ENCODE measurements around the gene RFC5.

The RFC5 gene

DNA sequence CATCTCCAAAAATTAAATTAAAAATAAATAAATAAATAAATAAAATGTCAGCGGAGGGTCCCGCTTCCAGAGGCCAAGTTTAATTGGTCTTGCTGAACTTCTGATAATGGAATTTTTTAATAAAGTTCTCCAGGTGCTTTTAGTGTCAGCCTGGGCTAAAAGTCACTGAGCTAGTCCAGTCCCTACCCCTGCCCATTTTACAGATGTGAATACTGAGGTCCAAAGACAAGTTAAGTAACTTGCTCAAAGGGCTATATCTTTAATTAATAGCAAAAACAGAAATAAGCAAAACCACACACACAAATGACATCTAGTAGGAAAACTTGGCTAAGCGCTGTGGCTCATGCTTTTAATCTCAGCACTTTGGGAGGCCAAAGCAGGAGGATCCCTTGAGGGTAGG lies 5.6 kb upstream of the RFC5 start:
- no peak for TF ChIP-seq GABPA (IDR thresholded peaks at IDR 0.05; ENCODE audit: low read depth)
- no peak for TF ChIP-seq SPI1 (IDR thresholded peaks at IDR 0.05; ENCODE audit: borderline replicate concordance, low read depth)
- no peak for TF ChIP-seq POLR2AphosphoS5 (IDR thresholded peaks at IDR 0.05; ENCODE audit: low read depth)
- TF ChIP-seq, protein P1, sequence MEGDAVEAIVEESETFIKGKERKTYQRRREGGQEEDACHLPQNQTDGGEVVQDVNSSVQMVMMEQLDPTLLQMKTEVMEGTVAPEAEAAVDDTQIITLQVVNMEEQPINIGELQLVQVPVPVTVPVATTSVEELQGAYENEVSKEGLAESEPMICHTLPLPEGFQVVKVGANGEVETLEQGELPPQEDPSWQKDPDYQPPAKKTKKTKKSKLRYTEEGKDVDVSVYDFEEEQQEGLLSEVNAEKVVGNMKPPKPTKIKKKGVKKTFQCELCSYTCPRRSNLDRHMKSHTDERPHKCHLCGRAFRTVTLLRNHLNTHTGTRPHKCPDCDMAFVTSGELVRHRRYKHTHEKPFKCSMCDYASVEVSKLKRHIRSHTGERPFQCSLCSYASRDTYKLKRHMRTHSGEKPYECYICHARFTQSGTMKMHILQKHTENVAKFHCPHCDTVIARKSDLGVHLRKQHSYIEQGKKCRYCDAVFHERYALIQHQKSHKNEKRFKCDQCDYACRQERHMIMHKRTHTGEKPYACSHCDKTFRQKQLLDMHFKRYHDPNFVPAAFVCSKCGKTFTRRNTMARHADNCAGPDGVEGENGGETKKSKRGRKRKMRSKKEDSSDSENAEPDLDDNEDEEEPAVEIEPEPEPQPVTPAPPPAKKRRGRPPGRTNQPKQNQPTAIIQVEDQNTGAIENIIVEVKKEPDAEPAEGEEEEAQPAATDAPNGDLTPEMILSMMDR (IDR thresholded peaks at IDR 0.05; ENCODE audit: insufficient read depth, low read length): no peak
- TF ChIP-seq, protein P2, sequence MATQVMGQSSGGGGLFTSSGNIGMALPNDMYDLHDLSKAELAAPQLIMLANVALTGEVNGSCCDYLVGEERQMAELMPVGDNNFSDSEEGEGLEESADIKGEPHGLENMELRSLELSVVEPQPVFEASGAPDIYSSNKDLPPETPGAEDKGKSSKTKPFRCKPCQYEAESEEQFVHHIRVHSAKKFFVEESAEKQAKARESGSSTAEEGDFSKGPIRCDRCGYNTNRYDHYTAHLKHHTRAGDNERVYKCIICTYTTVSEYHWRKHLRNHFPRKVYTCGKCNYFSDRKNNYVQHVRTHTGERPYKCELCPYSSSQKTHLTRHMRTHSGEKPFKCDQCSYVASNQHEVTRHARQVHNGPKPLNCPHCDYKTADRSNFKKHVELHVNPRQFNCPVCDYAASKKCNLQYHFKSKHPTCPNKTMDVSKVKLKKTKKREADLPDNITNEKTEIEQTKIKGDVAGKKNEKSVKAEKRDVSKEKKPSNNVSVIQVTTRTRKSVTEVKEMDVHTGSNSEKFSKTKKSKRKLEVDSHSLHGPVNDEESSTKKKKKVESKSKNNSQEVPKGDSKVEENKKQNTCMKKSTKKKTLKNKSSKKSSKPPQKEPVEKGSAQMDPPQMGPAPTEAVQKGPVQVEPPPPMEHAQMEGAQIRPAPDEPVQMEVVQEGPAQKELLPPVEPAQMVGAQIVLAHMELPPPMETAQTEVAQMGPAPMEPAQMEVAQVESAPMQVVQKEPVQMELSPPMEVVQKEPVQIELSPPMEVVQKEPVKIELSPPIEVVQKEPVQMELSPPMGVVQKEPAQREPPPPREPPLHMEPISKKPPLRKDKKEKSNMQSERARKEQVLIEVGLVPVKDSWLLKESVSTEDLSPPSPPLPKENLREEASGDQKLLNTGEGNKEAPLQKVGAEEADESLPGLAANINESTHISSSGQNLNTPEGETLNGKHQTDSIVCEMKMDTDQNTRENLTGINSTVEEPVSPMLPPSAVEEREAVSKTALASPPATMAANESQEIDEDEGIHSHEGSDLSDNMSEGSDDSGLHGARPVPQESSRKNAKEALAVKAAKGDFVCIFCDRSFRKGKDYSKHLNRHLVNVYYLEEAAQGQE (IDR thresholded peaks at IDR 0.05; ENCODE audit: insufficient replicate concordance, low read depth): no peak
- Histone ChIP-seq H3K27me3 (ENCODE audit: insufficient read depth, poor library complexity, severe bottlenecking) (no peaks in the 10 kb centered on the region), H3K27ac (replicated peaks) (no peak overlapping the region), H3K4me3 (replicated peaks; ENCODE audit: insufficient read depth, low read length) (no peak overlapping the region)
- no peak for DNase-seq (ENCODE audit: low read depth in 1 of 2, low spot score in 1 of 2)

DNA sequence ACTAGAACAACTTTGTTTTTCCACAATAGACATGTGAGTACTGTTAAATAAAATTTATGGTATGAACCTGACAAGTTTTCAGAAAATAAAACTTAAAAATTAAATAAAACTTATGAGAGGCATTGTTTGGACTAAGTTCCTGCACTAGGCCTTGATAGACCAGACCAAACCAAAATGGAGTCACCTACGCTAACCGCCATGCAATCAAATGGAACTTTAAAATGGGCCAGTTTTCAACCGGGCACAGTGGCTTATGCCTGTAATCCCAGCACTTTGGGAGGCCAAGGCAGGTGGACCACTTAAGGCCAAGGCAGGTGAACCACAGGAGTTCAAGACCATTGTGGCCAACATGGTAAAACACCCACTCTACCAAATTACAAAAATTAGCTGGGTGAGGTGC lies 5.1 kb upstream of the RFC5 start:
- no peaks in the 10 kb centered on the region for H3K27me3 ChIP-seq (ENCODE audit: insufficient read depth, poor library complexity, severe bottlenecking)
- TF ChIP-seq, protein P1 (IDR thresholded peaks at IDR 0.05; ENCODE audit: insufficient read depth, low read length): no peak

DNA sequence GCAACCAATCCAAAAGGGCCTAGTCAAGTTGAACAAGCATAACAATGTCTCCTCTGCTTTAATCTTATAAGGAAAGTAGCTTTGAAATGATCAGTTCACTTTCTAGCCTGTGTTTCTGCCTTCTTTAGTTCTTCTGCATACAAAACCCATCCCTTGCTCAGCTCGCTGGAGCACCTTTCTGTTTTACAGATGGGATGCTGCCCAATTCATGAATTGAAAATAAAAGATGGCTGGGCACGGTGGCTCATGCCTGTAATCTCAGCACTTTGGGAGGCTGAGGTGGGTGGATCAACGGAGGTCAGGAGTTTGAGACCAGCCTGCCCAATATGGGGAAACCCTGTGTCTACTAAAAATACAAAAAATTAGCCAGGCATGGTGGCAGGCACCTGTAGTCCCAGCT lies 4.5 kb upstream of the RFC5 start:
- no peak overlapping the region for H3K27ac ChIP-seq (replicated peaks)
- H3K27me3 ChIP-seq (ENCODE audit: insufficient read depth, poor library complexity, severe bottlenecking): no peaks in the 10 kb centered on the region
- no peak overlapping the region for H3K4me3 ChIP-seq (replicated peaks; ENCODE audit: insufficient read depth, low read length)
- TF ChIP-seq GABPA (IDR thresholded peaks at IDR 0.05; ENCODE audit: low read depth): no peak
- TF ChIP-seq, protein P1 (IDR thresholded peaks at IDR 0.05; ENCODE audit: insufficient read depth, low read length): no peak
- no peak for TF ChIP-seq SPI1 (IDR thresholded peaks at IDR 0.05; ENCODE audit: borderline replicate concordance, low read depth)
- TF ChIP-seq, protein P2 (IDR thresholded peaks at IDR 0.05; ENCODE audit: insufficient replicate concordance, low read depth): no peak
- no peak for TF ChIP-seq POLR2AphosphoS5 (IDR thresholded peaks at IDR 0.05; ENCODE audit: low read depth)
- DNase-seq (ENCODE audit: low read depth in 1 of 2, low spot score in 1 of 2): no peak

More for the DNA sequence above, 5.1 kb upstream of the RFC5 start:
- Histone ChIP-seq H3K27ac (replicated peaks) (no peak overlapping the region), H3K4me3 (replicated peaks; ENCODE audit: insufficient read depth, low read length) (no peak overlapping the region)
- DNase-seq (ENCODE audit: low read depth in 1 of 2, low spot score in 1 of 2): no peak

DNA sequence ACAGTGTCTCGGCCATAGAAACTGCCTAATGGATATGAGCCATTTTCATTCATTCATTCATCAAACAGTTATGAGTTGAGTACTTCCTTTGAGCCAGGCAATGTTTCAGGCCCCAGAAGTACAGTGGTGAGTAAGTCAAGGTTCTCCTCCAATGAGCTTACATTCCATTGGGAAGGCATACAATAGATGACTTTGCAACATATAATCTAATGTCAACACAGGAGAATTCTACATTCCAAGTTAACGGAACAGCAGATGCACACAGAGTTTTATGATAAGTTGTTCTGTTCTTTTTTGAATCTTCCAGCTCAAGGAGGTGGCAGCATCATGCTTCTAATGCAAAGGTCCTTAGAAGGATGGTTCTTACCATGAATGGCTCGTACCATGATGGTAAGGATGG lies 3.2 kb upstream of the RFC5 start:
- Histone ChIP-seq H3K4me3 (replicated peaks; ENCODE audit: insufficient read depth, low read length) (no peak overlapping the region), H3K27me3 (ENCODE audit: insufficient read depth, poor library complexity, severe bottlenecking) (no peaks in the 10 kb centered on the region), H3K27ac (replicated peaks) (no peak overlapping the region)
- DNase-seq (ENCODE audit: low read depth in 1 of 2, low spot score in 1 of 2): no peak
- no peak for TF ChIP-seq POLR2AphosphoS5 (IDR thresholded peaks at IDR 0.05; ENCODE audit: low read depth)
- no peak for TF ChIP-seq GABPA (IDR thresholded peaks at IDR 0.05; ENCODE audit: low read depth)
- TF ChIP-seq, protein P1 (IDR thresholded peaks at IDR 0.05; ENCODE audit: insufficient read depth, low read length): no peak
- TF ChIP-seq, protein P2 (IDR thresholded peaks at IDR 0.05; ENCODE audit: insufficient replicate concordance, low read depth): no peak
- no peak for TF ChIP-seq SPI1 (IDR thresholded peaks at IDR 0.05; ENCODE audit: borderline replicate concordance, low read depth)

All from HL-60 (cell line).